Mesendoderm (in vitro differentiated cells): ENCODE data around the gene GRK7.
"Not testable (repeated sequence)": the region's sequence is repeated elsewhere in the genome, so short reads cannot be mapped to it uniquely, and the experiment has no call there.

ENCODE experiments used
- DNase-seq: peaks from one replicate; pipeline ENCODE4 v3.0.0; 2013
- H2AK5ac ChIP-seq: 2 replicates; pipeline ENCODE4 v1.6.1; 2013; ENCODE audit warnings: low read length, inconsistent platforms
- H2BK120ac ChIP-seq: 2 replicates; pipeline ENCODE4 v1.6.1; 2013; ENCODE audit warnings: low read depth, mild to moderate bottlenecking, low read length, moderate library complexity, mixed read lengths
- H2BK15ac ChIP-seq: replicated peaks from 2 replicates; pipeline ENCODE4 v1.6.1; 2013; ENCODE audit warnings: low read depth, mild to moderate bottlenecking, moderate library complexity
- H2BK5ac ChIP-seq: 2 replicates; pipeline ENCODE4 v1.6.1; 2013; ENCODE audit warnings: low read length, inconsistent platforms
- H3K18ac ChIP-seq: 2 replicates; pipeline ENCODE4 v1.6.1; 2013; ENCODE audit warnings: mild to moderate bottlenecking, low read length, mixed read lengths
- H3K23ac ChIP-seq: one replicate; pipeline ENCODE4 v1.6.1; 2013; ENCODE audit warnings: low read length
- H3K27ac ChIP-seq: 2 replicates; pipeline ENCODE4 v1.5.1; 2013; ENCODE audit warnings: low read depth, mild to moderate bottlenecking, inconsistent platforms, low read length, moderate library complexity
- H3K27me3 ChIP-seq: 2 replicates; pipeline ENCODE4 v1.6.1; 2013; ENCODE audit warnings: low read length, control low read depth, mild to moderate bottlenecking, inconsistent platforms; ENCODE audit not compliant: insufficient read depth, poor library complexity
- H3K36me3 ChIP-seq: 2 replicates; pipeline ENCODE4 v1.6.1; 2013; ENCODE audit warnings: low read length, inconsistent platforms; ENCODE audit not compliant: control insufficient read depth, insufficient read depth
- H3K4ac ChIP-seq: one replicate; pipeline ENCODE4 v1.6.1; 2013; ENCODE audit warnings: low read depth, mild to moderate bottlenecking, low read length, moderate library complexity
- H3K4me1 ChIP-seq: 2 replicates; pipeline ENCODE4 v1.6.1; 2013; ENCODE audit warnings: low read depth, low read length, inconsistent platforms; ENCODE audit not compliant: control insufficient read depth
- H3K4me2 ChIP-seq: 2 replicates; pipeline ENCODE4 v1.6.1; 2013; ENCODE audit warnings: low read length
- H3K4me3 ChIP-seq: 2 replicates; pipeline ENCODE4 v1.5.1; 2013; ENCODE audit warnings: mild to moderate bottlenecking, low read length
- H3K56ac ChIP-seq: one replicate; pipeline ENCODE4 v1.6.1; 2013; ENCODE audit warnings: low read length
- H3K79me1 ChIP-seq: 2 replicates; pipeline ENCODE4 v1.6.1; 2013; ENCODE audit warnings: low read length, inconsistent platforms
- H3K79me2 ChIP-seq: 2 replicates; pipeline ENCODE4 v1.6.1; 2013; ENCODE audit warnings: mild to moderate bottlenecking, low read length; ENCODE audit not compliant: control insufficient read depth, insufficient read depth
- H3K9ac ChIP-seq: 2 replicates; pipeline ENCODE4 v1.6.1; 2013; ENCODE audit warnings: low read length, inconsistent platforms
- H4K5ac ChIP-seq: one replicate; pipeline ENCODE4 v1.6.1; 2013; ENCODE audit warnings: low read length
- H4K8ac ChIP-seq: one replicate; pipeline ENCODE4 v1.6.1; 2013; ENCODE audit warnings: low read depth, mild to moderate bottlenecking, control low read depth, low read length, moderate library complexity
- WGBS: extraction: QIAGEN DNeasy Blood & Tissue Kit; methylation state at CpG from one replicate; pipeline ENCODE4 v1.1.7; 2013; ENCODE audit warnings: low lambda C conversion rate, missing lambda C conversion rate; ENCODE audit not compliant: insufficient coverage; ENCODE audit errors: extremely low coverage; 5-methylcytosine and 5-hydroxymethylcytosine counted together

The GRK7 gene

GRCh38 chr3:141803538-141803937 lies 40.3 kb downstream of the GRK7 start:
- DNase-seq, H3K27me3 ChIP-seq, H2AK5ac ChIP-seq, H3K4me1 ChIP-seq, H2BK5ac ChIP-seq, H3K79me2 ChIP-seq, H3K4me2 ChIP-seq, H2BK120ac ChIP-seq, H3K27ac ChIP-seq, H3K18ac ChIP-seq, H4K8ac ChIP-seq, H3K4me3 ChIP-seq, H2BK15ac ChIP-seq, H3K56ac ChIP-seq, H3K79me1 ChIP-seq, H3K23ac ChIP-seq, H3K36me3 ChIP-seq, H4K5ac ChIP-seq, H3K9ac ChIP-seq, H3K4ac ChIP-seq: not testable (repeated sequence)
- no CpG with 5 or more reads among the region's 6 CpGs for WGBS

- Histone ChIP-seq H3K4me3 (no peak overlapping the region), H4K5ac (no peak overlapping the region), H3K79me2 (no peaks in the 10 kb centered on the region), H3K79me1 (no peaks in the 10 kb centered on the region), H3K56ac (no peak overlapping the region), H3K27me3 (no peaks in the 10 kb centered on the region), H3K23ac (no peak overlapping the region), H3K4me2 (no peak overlapping the region), H3K4me1 (no peaks in the 10 kb centered on the region), H2BK15ac (no peak overlapping the region), H4K8ac (no peak overlapping the region), H3K4ac (no peak overlapping the region), H2BK5ac (no peak overlapping the region), H3K9ac (no peak overlapping the region), H2BK120ac (no peak overlapping the region), H3K27ac (no peak overlapping the region), H2AK5ac (no peak overlapping the region), H3K18ac (no peak overlapping the region), H3K36me3 (no peaks in the 10 kb centered on the region)
- no peak for DNase-seq
- 100% methylated on average over 2 of the region's 2 CpGs for WGBS
These were observed 41.2 kb downstream of the GRK7 start for GRCh38 chr3:141804447-141804777.

- DNase-seq = peak; percentile 13
- no peaks in the 10 kb centered on the region for H3K27me3 ChIP-seq
- H3K4me3 ChIP-seq = no peak overlapping the region
- no peak overlapping the region for H3K56ac ChIP-seq
- H3K4me1 ChIP-seq = no peaks in the 10 kb centered on the region
- H3K4ac ChIP-seq = no peak overlapping the region
- no peak overlapping the region for H2BK15ac ChIP-seq
- H2AK5ac ChIP-seq = no peak overlapping the region
- no peaks in the 10 kb centered on the region for H3K36me3 ChIP-seq
- H3K9ac ChIP-seq = no peak overlapping the region
- WGBS = 100% methylated on average over 4 of the region's 18 CpGs
- H2BK5ac ChIP-seq = no peak overlapping the region
- no peak overlapping the region for H4K8ac ChIP-seq
- no peaks in the 10 kb centered on the region for H3K79me2 ChIP-seq
- no peak overlapping the region for H3K23ac ChIP-seq
- no peak overlapping the region for H3K4me2 ChIP-seq
- no peak overlapping the region for H3K27ac ChIP-seq
- no peak overlapping the region for H4K5ac ChIP-seq
- H3K79me1 ChIP-seq = no peaks in the 10 kb centered on the region
- no peak overlapping the region for H2BK120ac ChIP-seq
- no peak overlapping the region for H3K18ac ChIP-seq
These were observed 41.8 kb downstream of the GRK7 start for GRCh38 chr3:141804778-141805639.

GRCh38 chr3:141807277-141808033 lies 44.2 kb downstream of the GRK7 start:
- H3K79me2 ChIP-seq = no peaks in the 10 kb centered on the region
- no peaks in the 10 kb centered on the region for H3K27me3 ChIP-seq
- no peak overlapping the region for H4K5ac ChIP-seq
- H2BK5ac ChIP-seq = no peak overlapping the region
- H3K79me1 ChIP-seq = no peaks in the 10 kb centered on the region
- no peak for DNase-seq
- H3K4me2 ChIP-seq = no peak overlapping the region
- WGBS = no CpG with 5 or more reads among the region's 7 CpGs
- H3K23ac ChIP-seq = peak overlapping the region; percentile 35
- no peak overlapping the region for H2AK5ac ChIP-seq
- H2BK15ac ChIP-seq = no peak overlapping the region
- H3K9ac ChIP-seq = no peak overlapping the region
- H3K18ac ChIP-seq = no peak overlapping the region
- H2BK120ac ChIP-seq = no peak overlapping the region
- no peak overlapping the region for H3K4ac ChIP-seq
- H3K27ac ChIP-seq = no peak overlapping the region
- H3K56ac ChIP-seq = no peak overlapping the region
- no peaks in the 10 kb centered on the region for H3K4me1 ChIP-seq
- no peak overlapping the region for H3K4me3 ChIP-seq
- H4K8ac ChIP-seq = no peak overlapping the region
- no peaks in the 10 kb centered on the region for H3K36me3 ChIP-seq

- DNase-seq = no peak
These were observed 45.4 kb downstream of the GRK7 start for GRCh38 chr3:141808586-141808985.

More at GRCh38 chr3:141808586-141808985, 45.4 kb downstream of the GRK7 start:
- H2BK5ac ChIP-seq = no peak overlapping the region
- H3K27me3 ChIP-seq = no peaks in the 10 kb centered on the region
- no peak overlapping the region for H4K8ac ChIP-seq
- no peak overlapping the region for H3K9ac ChIP-seq
- H3K4me2 ChIP-seq = no peak overlapping the region
- no peaks in the 10 kb centered on the region for H3K79me2 ChIP-seq
- no peak overlapping the region for H4K5ac ChIP-seq
- no peak overlapping the region for H2AK5ac ChIP-seq
- no peak overlapping the region for H3K4me3 ChIP-seq
- no peak overlapping the region for H3K56ac ChIP-seq
- no peak overlapping the region for H2BK15ac ChIP-seq
- no peaks in the 10 kb centered on the region for H3K4me1 ChIP-seq
- H2BK120ac ChIP-seq = no peak overlapping the region
- no peaks in the 10 kb centered on the region for H3K36me3 ChIP-seq
- no peak overlapping the region for H3K4ac ChIP-seq
- H3K23ac ChIP-seq = no peak overlapping the region
- H3K79me1 ChIP-seq = no peaks in the 10 kb centered on the region
- WGBS = no CpG with 5 or more reads among the region's 5 CpGs
- no peak overlapping the region for H3K18ac ChIP-seq
- no peak overlapping the region for H3K27ac ChIP-seq
